Measurements from ENCODE around the gene TSPAN31. TPM values are rescaled to one million over a fixed set of nuclear protein-coding genes. Genes with fewer than 3 reads are reported as not detected.

TSPAN31 gene, protein sequence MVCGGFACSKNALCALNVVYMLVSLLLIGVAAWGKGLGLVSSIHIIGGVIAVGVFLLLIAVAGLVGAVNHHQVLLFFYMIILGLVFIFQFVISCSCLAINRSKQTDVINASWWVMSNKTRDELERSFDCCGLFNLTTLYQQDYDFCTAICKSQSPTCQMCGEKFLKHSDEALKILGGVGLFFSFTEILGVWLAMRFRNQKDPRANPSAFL
- total RNA-seq (2014; rRNA removed) (18.9 and 20.3 TPM in 2 replicates), Bru-seq, nascent RNA (percentile 71 among the genes with signal in this experiment), BruChase-seq, experiment 1, labeled RNA remaining after a 6-hour chase (percentile 75 among the genes with signal in this experiment), BruChase-seq, experiment 2, labeled RNA remaining after a 2-hour chase (percentile 70 among the genes with signal in this experiment)
- long read RNA-seq, transcript TSPAN31-201 (6 exons, 1,849 nt): major isoform, 30 of 81 reads
- long read RNA-seq, partial matches to known transcripts: 35 of 81 reads
- long read RNA-seq, other reads (novel, unspliced or antisense): 14 of 81 reads

- Histone ChIP-seq H3F3A (ENCODE audit: low read length, unreplicated experiment) (peaks cover 4% of the 10 kb centered on the region), H3K4me2 (ENCODE audit: low read length) (peak within 1 kb of the TSS; percentile 97), H3K27me3 (ENCODE audit: low read length) (peaks cover under 1% of the 10 kb centered on the region; the same call in 1 of the 2 replicates), H3K9ac (ENCODE audit: low read length) (peak within 1 kb of the TSS; percentile 88), H3K4me3 (ENCODE audit: low read length) (peak within 1 kb of the TSS; percentile 86), H3K79me2 (ENCODE audit: low read length) (peaks cover 9% of the 10 kb centered on the region; the same call in 1 of the 2 replicates), H3K9me2 (replicated peaks; ENCODE audit: low read length) (no peaks in the 10 kb centered on the region), H3K27ac (ENCODE audit: low read length) (peak within 1 kb of the TSS; percentile 57), H3K36me3 (ENCODE audit: low read depth, low read length) (peaks cover 22% of the 10 kb centered on the region), H3K4me1 (ENCODE audit: insufficient read depth, low read length) (no peaks in the 10 kb centered on the region; the same call in 1 of the 2 replicates), H3K9me3 (ENCODE audit: low read length) (no peaks in the 10 kb centered on the region), H2AFZ (ENCODE audit: low read length) (peak within 1 kb of the TSS; percentile 76), H4K20me1 (ENCODE audit: low read length) (no peaks in the 10 kb centered on the region)
- TF ChIP-seq, protein P1, sequence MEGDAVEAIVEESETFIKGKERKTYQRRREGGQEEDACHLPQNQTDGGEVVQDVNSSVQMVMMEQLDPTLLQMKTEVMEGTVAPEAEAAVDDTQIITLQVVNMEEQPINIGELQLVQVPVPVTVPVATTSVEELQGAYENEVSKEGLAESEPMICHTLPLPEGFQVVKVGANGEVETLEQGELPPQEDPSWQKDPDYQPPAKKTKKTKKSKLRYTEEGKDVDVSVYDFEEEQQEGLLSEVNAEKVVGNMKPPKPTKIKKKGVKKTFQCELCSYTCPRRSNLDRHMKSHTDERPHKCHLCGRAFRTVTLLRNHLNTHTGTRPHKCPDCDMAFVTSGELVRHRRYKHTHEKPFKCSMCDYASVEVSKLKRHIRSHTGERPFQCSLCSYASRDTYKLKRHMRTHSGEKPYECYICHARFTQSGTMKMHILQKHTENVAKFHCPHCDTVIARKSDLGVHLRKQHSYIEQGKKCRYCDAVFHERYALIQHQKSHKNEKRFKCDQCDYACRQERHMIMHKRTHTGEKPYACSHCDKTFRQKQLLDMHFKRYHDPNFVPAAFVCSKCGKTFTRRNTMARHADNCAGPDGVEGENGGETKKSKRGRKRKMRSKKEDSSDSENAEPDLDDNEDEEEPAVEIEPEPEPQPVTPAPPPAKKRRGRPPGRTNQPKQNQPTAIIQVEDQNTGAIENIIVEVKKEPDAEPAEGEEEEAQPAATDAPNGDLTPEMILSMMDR (conservative IDR thresholded peaks at IDR 0.05; ENCODE audit: low read depth, low read length): no peak
- no peak for TF ChIP-seq EZH2phosphoT487 (IDR thresholded peaks at IDR 0.05; ENCODE audit: borderline replicate concordance, low read length)
- TF ChIP-seq EZH2 (IDR thresholded peaks at IDR 0.05; ENCODE audit: low read length, unreplicated experiment): no peak
- POLR2A ChIA-PET (ENCODE audit: unreplicated experiment): interaction anchor here (0.5 kb wide), 1 partner anchor 37 kb away, joined by 4 read pairs; no protein-coding TSS in a partner anchor
- no TSS peak for BruUV-seq (replicated peaks)
- DNase-seq (peak; percentile 97), ATAC-seq (peak; percentile 97)
- intact Hi-C loops (cut with micrococcal nuclease): no loop called here
- CTCF ChIA-PET: interaction anchor here (1.2 kb wide), 1 partner anchor 18 kb away, joined by 3 read pairs; no protein-coding TSS in a partner anchor
Measured at GRCh38 chr12:57744777-57745484, at the start of gene TSPAN31. TSPAN31 (plus strand) TSS chr12:57745039; CDS start chr12:57745155, 116 bp downstream.

GRCh38 chr12:57695770-57696432 lies 48.9 kb upstream of the TSPAN31 start:
- H3K9me2 ChIP-seq (replicated peaks; ENCODE audit: low read length): no peaks in the 10 kb centered on the region
- no TSS peak for BruUV-seq (replicated peaks)
- no peak overlapping the region for H3K4me2 ChIP-seq (ENCODE audit: low read length)
- H3F3A ChIP-seq (ENCODE audit: low read length, unreplicated experiment): no peaks in the 10 kb centered on the region
- H3K27me3 ChIP-seq (ENCODE audit: low read length): no peaks in the 10 kb centered on the region
- no peak for TF ChIP-seq EZH2phosphoT487 (IDR thresholded peaks at IDR 0.05; ENCODE audit: borderline replicate concordance, low read length)
- TF ChIP-seq, protein P1 (conservative IDR thresholded peaks at IDR 0.05; ENCODE audit: low read depth, low read length): no peak
- TF ChIP-seq EZH2 (IDR thresholded peaks at IDR 0.05; ENCODE audit: low read length, unreplicated experiment): no peak
- peaks cover 12% of the 10 kb centered on the region for H3K4me1 ChIP-seq (ENCODE audit: insufficient read depth, low read length)
- no peaks in the 10 kb centered on the region for H4K20me1 ChIP-seq (ENCODE audit: low read length)
- peaks cover 16% of the 10 kb centered on the region for H3K79me2 ChIP-seq (ENCODE audit: low read length)
- no peak for ATAC-seq
- no peaks in the 10 kb centered on the region for H3K9me3 ChIP-seq (ENCODE audit: low read length)
- no peak for DNase-seq
- H3K27ac ChIP-seq (ENCODE audit: low read length): no peak overlapping the region
- peaks cover 23% of the 10 kb centered on the region; the same call in 1 of the 2 replicates for H3K36me3 ChIP-seq (ENCODE audit: low read depth, low read length)
- H3K4me3 ChIP-seq (ENCODE audit: low read length): no peak overlapping the region
- H3K9ac ChIP-seq (ENCODE audit: low read length): no peak overlapping the region
- intact Hi-C loops (cut with micrococcal nuclease): no loop called here
- CTCF ChIA-PET: no interaction called here
- no peak overlapping the region for H2AFZ ChIP-seq (ENCODE audit: low read length)
- POLR2A ChIA-PET (ENCODE audit: unreplicated experiment): no interaction called here

Data from PC-3 (cell line).